ENCODE data around the gene PSMA6. TPM values are rescaled to one million over a fixed set of nuclear protein-coding genes. Genes with fewer than 3 reads are reported as not detected.

PSMA6 gene
- total and polyA plus RNA-seq, 2 of the 13 experiments (the other 11 are each of a cell fraction or from before 2014, with no cell fraction given), result 525 to 1,109 TPM

- TF ChIP-seq ZNF646 (CRISPR knock-in tag; IDR thresholded peaks at IDR 0.05) (no peak), AHR (CRISPR knock-in tag; IDR thresholded peaks at IDR 0.05) (no peak; the same call in 1 of the 2 replicates), ATF4 (CRISPR knock-in tag; IDR thresholded peaks at IDR 0.05) (no peak), ZNF496 (CRISPR knock-in tag; IDR thresholded peaks at IDR 0.05; ENCODE audit: insufficient replicate concordance) (no peak), MEF2D (CRISPR knock-in tag; IDR thresholded peaks at IDR 0.05) (no peak), ZNF33A (CRISPR knock-in tag; IDR thresholded peaks at IDR 0.05; ENCODE audit: borderline replicate concordance) (no peak), ZNF790 (CRISPR knock-in tag; IDR thresholded peaks at IDR 0.05; ENCODE audit: borderline replicate concordance) (no peak), FOSL1 (CRISPR knock-in tag; IDR thresholded peaks at IDR 0.05; ENCODE audit: borderline replicate concordance) (no peak), ZNF569 (CRISPR knock-in tag; IDR thresholded peaks at IDR 0.05; ENCODE audit: borderline replicate concordance) (0 out of 2 replicates have a peak, but pooled peaks have one; percentile 20), KLF15 (CRISPR knock-in tag; IDR thresholded peaks at IDR 0.05; ENCODE audit: borderline replicate concordance) (no peak), SP5 (CRISPR knock-in tag; IDR thresholded peaks at IDR 0.05; ENCODE audit: borderline replicate concordance, low read depth) (peak; percentile 85), ZNF142 (CRISPR knock-in tag; IDR thresholded peaks at IDR 0.05) (no peak), U2AF1 (optimal IDR thresholded peaks at IDR 0.05; ENCODE audit: low read depth, low read length) (no peak), TBL1XR1 (IDR thresholded peaks at IDR 0.05; ENCODE audit: borderline replicate concordance, low read length, partially characterized antibody) (peak; percentile 9), JUNB (CRISPR knock-in tag; IDR thresholded peaks at IDR 0.05; ENCODE audit: borderline replicate concordance) (no peak)
Measured at GRCh38 chr14:35332517-35333263, 40.5 kb downstream of the PSMA6 start (continued).
